Suprapubic skin (tissue), 4 donors: Measurements from ENCODE around the gene SLC23A1. TPM values are rescaled to one million over a fixed set of nuclear protein-coding genes. Genes with fewer than 3 reads are reported as not detected.

Experiments
- DNase-seq, 2 donors: peaks; one replicate each; pipeline ENCODE4 v3.0.0-alpha.2; 2019; ENCODE audit warnings: low spot score in 2 of 2
- H3K27ac ChIP-seq: fragments of 200-600 bp; sonication (generic); one replicate; pipeline ENCODE4 v1.5.1; 2019
- H3K27me3 ChIP-seq: fragments of 200-600 bp; sonication (generic); one replicate; pipeline ENCODE4 v1.5.1; 2019
- H3K36me3 ChIP-seq: fragments of 200-600 bp; sonication (generic); one replicate; pipeline ENCODE4 v1.5.1; 2019
- H3K4me1 ChIP-seq: fragments of 200-600 bp; sonication (generic); one replicate; pipeline ENCODE4 v1.5.1; 2019
- H3K4me3 ChIP-seq: fragments of 200-600 bp; sonication (generic); one replicate; pipeline ENCODE4 v1.5.1; 2019; ENCODE audit warnings: mild to moderate bottlenecking
- H3K9me3 ChIP-seq: fragments of 200-600 bp; sonication (generic); one replicate; pipeline ENCODE4 v1.5.1; 2019
- EP300 ChIP-seq: sonication (generic); formaldehyde crosslinking; IDR thresholded peaks from one replicate; pipeline ENCODE4 v1.6.1; 2017; ENCODE audit warnings: antibody characterized with exemption
- POLR2A ChIP-seq, 2 donors: fragments of 450-650 bp; IDR thresholded peaks; one replicate each; pipeline ENCODE4 v1.6.1; 2017; ENCODE audit warnings: antibody characterized with exemption in 2 of 2, mild to moderate bottlenecking in 2 of 2, moderate library complexity in 2 of 2
- POLR2AphosphoS5 ChIP-seq, 3 donors: sonication (generic); formaldehyde crosslinking; IDR thresholded peaks; one replicate each; pipeline ENCODE4 v1.6.1; 2017; ENCODE audit warnings: antibody characterized with exemption in 3 of 3
- WGBS: methylation state at CpG from one replicate; pipeline ENCODE4 v1.1.5; 2018; 5-methylcytosine and 5-hydroxymethylcytosine counted together
- total RNA-seq, 4 donors: library from RNA; depleted of rRNA; stranded (reverse); fragments of >200 nt; gene quantifications; one replicate each; pipeline ENCODE4 v1.1.0, GENCODE V29; 2016
- TF ChIP-seq, protein P1 (sequence below), 2 donors: fragments of 200-600 bp in 1 of 2; fragments of 450-650 bp in 1 of 2; sonication (generic) in 1 of 2; IDR thresholded peaks; one replicate each; pipeline ENCODE4 v1.5.1; 2016 to 2019; ENCODE audit warnings: antibody characterized with exemption in 2 of 2, mild to moderate bottlenecking in 1 of 2, moderate library complexity in 1 of 2

SLC23A1 gene
- total RNA-seq, 4 donors from 2014 or later = 2.3 to 6.4 (median 3.0) TPM; not detected in 1

DNA sequence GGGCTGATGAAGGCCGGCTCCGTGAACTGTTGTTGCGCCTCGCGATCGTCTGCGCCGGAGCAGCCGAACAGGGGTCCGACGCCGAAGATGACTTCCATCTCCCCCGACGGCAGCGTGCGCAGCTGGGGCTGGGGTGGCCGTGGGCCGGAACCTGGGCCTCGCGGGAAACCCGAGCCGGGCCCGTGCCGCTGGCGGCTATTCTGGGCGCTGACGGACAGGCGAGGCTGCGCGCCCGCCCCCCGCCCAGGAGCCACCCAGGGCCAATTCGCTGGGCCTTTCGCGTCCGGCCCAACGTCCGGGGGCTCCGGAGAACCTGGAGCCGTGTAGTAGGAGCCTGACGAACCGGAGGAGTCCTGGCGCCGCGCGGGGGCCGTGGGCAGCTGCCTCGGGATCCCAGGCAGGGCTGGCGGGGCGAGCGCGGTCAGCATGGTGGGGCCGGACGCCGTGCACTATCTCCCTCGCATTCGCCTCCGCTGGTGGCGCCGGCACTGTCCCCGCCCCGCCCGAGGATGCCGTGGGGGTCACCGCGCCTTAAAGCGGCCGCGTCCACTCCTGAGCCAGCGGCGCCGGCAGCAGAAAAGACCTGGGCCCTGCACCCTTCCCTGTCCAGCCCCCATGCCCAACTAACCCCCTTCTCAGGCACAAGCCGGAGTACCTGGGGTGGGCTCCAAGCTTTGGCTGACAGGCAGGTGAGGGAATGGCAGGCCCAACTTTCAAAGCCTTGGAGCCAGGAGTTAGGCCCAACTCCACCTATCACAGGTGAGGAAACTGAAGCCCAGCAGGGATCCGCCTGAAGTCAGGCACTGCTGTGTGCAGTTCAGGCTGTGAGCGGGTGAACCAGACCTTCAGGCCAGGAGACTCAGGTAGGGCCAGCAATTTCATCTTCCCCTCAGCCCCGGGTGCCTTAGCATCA is 11.8 kb upstream of the SLC23A1 start, which contains the start of gene PROB1:
Gene PROB1 (minus strand): TSS at position 451 of the 913 bp plus-strand sequence. CDS start 23 bp downstream, at position 428.
- Histone ChIP-seq H3K27me3 (peaks cover 25% of the 10 kb centered on the region), H3K4me3 (peak within 1 kb of the TSS; percentile 56), H3K4me1 (peaks cover 43% of the 10 kb centered on the region), H3K9me3 (no peaks in the 10 kb centered on the region), H3K36me3 (no peaks in the 10 kb centered on the region), H3K27ac (no peak within 1 kb of the TSS)
- WGBS = 96% methylated on average over 4 of the region's 76 CpGs
- TF ChIP-seq POLR2A (IDR thresholded peaks at IDR 0.05) = no peak
- no peak for TF ChIP-seq EP300
- no peak for TF ChIP-seq POLR2AphosphoS5 (IDR thresholded peaks at IDR 0.05)
- TF ChIP-seq, protein P1, sequence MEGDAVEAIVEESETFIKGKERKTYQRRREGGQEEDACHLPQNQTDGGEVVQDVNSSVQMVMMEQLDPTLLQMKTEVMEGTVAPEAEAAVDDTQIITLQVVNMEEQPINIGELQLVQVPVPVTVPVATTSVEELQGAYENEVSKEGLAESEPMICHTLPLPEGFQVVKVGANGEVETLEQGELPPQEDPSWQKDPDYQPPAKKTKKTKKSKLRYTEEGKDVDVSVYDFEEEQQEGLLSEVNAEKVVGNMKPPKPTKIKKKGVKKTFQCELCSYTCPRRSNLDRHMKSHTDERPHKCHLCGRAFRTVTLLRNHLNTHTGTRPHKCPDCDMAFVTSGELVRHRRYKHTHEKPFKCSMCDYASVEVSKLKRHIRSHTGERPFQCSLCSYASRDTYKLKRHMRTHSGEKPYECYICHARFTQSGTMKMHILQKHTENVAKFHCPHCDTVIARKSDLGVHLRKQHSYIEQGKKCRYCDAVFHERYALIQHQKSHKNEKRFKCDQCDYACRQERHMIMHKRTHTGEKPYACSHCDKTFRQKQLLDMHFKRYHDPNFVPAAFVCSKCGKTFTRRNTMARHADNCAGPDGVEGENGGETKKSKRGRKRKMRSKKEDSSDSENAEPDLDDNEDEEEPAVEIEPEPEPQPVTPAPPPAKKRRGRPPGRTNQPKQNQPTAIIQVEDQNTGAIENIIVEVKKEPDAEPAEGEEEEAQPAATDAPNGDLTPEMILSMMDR (IDR thresholded peaks at IDR 0.05) = no peak
- DNase-seq = peak in 1 of 2 donors; percentile 79

DNA sequence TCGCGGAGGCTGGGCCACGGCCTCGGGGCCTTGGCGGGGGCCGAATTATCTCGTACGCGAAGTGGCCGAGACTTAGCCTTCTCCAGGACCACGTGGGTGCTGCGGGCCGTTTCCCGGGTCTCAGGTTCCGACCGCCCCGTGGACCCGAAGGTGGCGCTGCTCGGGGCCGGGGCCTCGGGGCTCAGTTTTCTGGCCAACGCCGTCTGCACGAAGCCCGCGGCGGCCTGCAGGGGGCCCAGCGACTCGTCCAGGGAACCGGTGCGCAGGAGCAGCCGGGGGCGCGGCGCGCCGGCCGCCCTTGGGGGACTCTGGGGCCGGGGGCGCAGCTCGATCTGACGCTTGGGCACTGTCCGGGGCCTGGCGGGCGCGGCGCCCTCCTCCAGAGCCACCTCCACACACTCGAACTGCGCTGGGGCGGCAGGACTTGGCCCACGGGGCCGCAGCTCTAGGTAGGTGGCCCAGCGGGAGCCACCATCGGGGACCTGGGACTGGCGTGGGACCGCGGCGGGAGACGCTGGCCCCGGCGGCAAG is 11.1 kb upstream of the SLC23A1 start:
- DNase-seq = peak in 1 of 2 donors; percentile 76
- 0% methylated on average over 15 of the region's 62 CpGs for WGBS
- TF ChIP-seq POLR2A (IDR thresholded peaks at IDR 0.05) (no peak), POLR2AphosphoS5 (IDR thresholded peaks at IDR 0.05) (no peak), EP300 (no peak)
- TF ChIP-seq, protein P1 (IDR thresholded peaks at IDR 0.05) = no peak
- H3K4me3 ChIP-seq = peak overlapping the region; percentile 56
- peaks cover 25% of the 10 kb centered on the region for H3K27me3 ChIP-seq
- peaks cover 43% of the 10 kb centered on the region for H3K4me1 ChIP-seq
- H3K27ac ChIP-seq = no peak overlapping the region
- no peaks in the 10 kb centered on the region for H3K9me3 ChIP-seq
- H3K36me3 ChIP-seq = no peaks in the 10 kb centered on the region

DNA sequence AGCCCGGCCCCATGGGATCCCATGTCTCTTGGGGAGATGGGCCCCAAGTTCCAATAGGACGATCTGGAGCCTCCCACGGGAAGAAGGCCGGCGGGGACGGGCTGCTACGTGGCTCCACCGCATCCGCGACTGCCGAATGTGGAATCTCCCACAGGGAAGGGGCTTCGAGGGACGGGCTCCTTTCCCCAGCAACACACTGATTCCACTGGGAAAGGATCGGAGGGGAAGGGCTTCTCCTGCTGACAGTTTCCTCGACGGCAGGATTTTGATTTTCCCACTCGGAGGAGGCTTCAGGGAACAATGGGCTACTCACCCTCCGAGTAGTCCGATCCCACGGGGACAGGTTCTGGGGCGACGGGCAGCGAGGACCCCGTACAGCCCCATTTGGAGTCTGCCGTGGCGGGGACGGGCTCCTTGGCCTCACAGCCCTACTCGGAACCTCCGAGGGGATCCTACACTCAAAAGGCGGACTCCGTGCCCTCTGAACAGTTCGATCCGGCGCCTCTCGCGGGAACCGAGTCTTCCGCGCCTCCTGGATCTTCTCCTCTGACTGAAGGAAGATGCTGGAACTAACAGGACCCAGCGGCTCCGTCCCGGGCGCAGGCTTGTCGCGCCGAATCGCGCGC is 10.5 kb upstream of the SLC23A1 start:
- Histone ChIP-seq H3K36me3 (no peaks in the 10 kb centered on the region), H3K27me3 (peaks cover 25% of the 10 kb centered on the region), H3K4me1 (peaks cover 44% of the 10 kb centered on the region), H3K9me3 (no peaks in the 10 kb centered on the region), H3K27ac (no peak overlapping the region), H3K4me3 (peak overlapping the region; percentile 56)
- no peak for TF ChIP-seq POLR2AphosphoS5 (IDR thresholded peaks at IDR 0.05)
- TF ChIP-seq EP300 = no peak
- no peak for TF ChIP-seq POLR2A (IDR thresholded peaks at IDR 0.05)
- TF ChIP-seq, protein P1 (IDR thresholded peaks at IDR 0.05) = no peak
- 40% methylated on average over 1 of the region's 49 CpGs for WGBS
- DNase-seq = peak in 1 of 2 donors; percentile 79

DNA sequence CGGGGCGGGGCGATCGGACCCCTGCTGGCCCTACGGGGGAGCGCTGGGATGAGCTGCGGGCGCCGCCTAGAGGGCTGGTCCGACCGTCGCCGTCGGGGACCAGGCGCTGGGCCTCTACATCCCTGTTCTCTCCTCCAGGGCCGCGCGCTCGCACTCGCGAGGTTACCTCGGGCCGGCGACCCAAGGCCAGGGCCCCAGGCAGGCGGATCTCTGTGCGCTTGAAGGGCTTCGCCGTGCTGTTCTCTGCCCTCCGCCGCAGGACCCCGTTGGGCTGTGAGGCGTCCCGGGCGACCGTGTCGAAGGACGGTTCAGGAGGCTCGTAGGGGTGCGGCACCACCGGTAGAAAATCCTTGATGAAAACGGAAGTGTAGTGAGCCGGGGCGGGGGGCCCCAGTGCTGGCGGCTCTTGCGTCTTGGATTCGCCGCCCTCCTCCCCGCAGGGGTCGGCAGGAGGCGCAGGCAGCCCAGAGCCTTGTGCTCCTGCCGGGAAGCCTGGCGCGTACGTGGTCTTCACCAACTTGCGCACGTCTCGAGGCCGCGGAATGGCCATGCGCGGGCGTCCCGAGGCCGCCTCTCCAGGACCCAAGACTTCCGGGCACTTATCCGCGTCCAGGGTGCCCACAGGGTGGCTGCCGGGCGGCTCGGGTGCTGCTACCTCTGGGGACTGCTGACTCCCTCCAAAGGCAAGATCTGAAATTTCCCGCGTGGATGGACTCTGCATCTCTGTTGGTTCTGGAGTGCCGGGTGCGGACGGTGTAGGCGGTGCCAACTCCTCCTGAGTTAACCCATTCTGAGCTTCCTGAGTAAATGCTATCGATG is 9.8 kb upstream of the SLC23A1 start:
- peak in 1 of 2 donors; percentile 81 for DNase-seq
- no peaks in the 10 kb centered on the region for H3K9me3 ChIP-seq
- H3K36me3 ChIP-seq = no peaks in the 10 kb centered on the region
- H3K4me3 ChIP-seq = peak overlapping the region; percentile 56
- TF ChIP-seq, protein P1 (IDR thresholded peaks at IDR 0.05) = peak; percentile 3 to 59
- TF ChIP-seq EP300 = no peak
- H3K27me3 ChIP-seq = peaks cover 25% of the 10 kb centered on the region
- 2% methylated on average over 24 of the region's 77 CpGs for WGBS
- H3K27ac ChIP-seq = no peak overlapping the region
- peaks cover 50% of the 10 kb centered on the region for H3K4me1 ChIP-seq
